ENCODE measurements around the gene VAMP4. TPM values are rescaled to one million over a fixed set of nuclear protein-coding genes. Genes with fewer than 3 reads are reported as not detected.

The VAMP4 gene
- total RNA-seq (2014; rRNA removed; shearing (Covaris generic)): 5.3 and 9.3 TPM in 2 replicates

GRCh38 chr1:171741872-171742576 is at the start of gene VAMP4:
Gene VAMP4 (minus strand): TSS chr1:171742065. CDS start chr1:171738414, 3,651 bp downstream.
- Histone ChIP-seq H3K36me3 (no peaks in the 10 kb centered on the region), H3K27ac (peak within 1 kb of the TSS; percentile 87), H3K4me1 (peaks cover 7% of the 10 kb centered on the region), H3K9me3 (replicated peaks) (no peaks in the 10 kb centered on the region), H3K4me3 (peak within 1 kb of the TSS; percentile 74), H3K27me3 (no peaks in the 10 kb centered on the region)
- DNase-seq: peak; percentile 85 to 87

DNA sequence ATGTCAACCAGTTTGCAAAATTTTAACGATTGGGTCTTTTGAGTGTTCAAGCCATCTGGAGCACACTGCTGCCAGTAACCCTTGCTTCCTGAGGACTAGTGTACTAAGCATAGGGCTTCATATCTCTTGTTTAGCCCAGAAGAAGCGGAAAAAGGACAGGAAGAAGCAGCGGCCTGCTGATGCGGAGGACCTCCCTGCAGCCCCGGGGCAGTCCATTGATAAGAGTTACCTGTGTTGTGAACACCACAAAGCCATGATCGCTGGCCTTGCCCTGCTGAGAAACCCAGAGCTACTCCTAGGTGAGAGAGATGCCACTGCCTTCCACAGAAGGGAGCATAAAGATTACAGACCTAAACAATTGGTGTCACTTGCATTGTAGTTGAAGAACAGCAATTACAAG is 48.5 kb upstream of the VAMP4 start:
- Histone ChIP-seq H3K4me3 (no peak overlapping the region), H3K27ac (no peak overlapping the region), H3K4me1 (0 out of 2 replicates have a peak, but pooled peaks cover 9% of the 10 kb centered on the region), H3K9me3 (replicated peaks) (no peaks in the 10 kb centered on the region), H3K27me3 (no peaks in the 10 kb centered on the region), H3K36me3 (peaks cover 56% of the 10 kb centered on the region)
- DNase-seq: no peak

- H3K9me3 ChIP-seq (replicated peaks): no peaks in the 10 kb centered on the region
- H3K27me3 ChIP-seq: no peaks in the 10 kb centered on the region
- no peak overlapping the region for H3K4me3 ChIP-seq
- H3K4me1 ChIP-seq: 0 out of 2 replicates have a peak, but pooled peaks cover 3% of the 10 kb centered on the region
- no peak for DNase-seq
- H3K27ac ChIP-seq: no peak overlapping the region
- H3K36me3 ChIP-seq: peaks cover 47% of the 10 kb centered on the region
These were observed 46.8 kb upstream of the VAMP4 start for GRCh38 chr1:171788696-171789095.

- Histone ChIP-seq H3K36me3 (peaks cover 45% of the 10 kb centered on the region), H3K4me1 (no peaks in the 10 kb centered on the region), H3K4me3 (no peak overlapping the region), H3K27ac (no peak overlapping the region), H3K9me3 (replicated peaks) (no peaks in the 10 kb centered on the region), H3K27me3 (no peaks in the 10 kb centered on the region)
- no peak for DNase-seq
These were observed 46.0 kb upstream of the VAMP4 start for GRCh38 chr1:171787686-171788480.

DNA sequence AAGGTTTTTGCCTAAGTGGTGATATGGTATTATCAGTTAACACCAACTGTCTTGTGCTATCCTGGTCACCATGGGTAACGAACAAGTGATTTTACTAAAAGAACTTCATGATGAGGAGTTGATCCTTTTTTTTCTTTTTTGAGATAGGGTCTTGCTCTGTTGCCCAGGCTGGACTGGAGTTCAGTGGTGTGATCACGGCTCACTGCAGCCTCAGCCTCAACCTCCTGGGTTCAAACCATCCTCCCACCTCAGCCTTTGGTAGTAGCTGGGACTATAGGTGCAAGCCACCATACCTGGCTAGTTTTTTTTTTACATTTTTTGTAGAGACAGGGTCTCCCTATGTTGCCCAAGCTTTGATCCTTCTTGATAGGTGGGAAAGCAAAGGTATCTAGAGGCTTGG is 44.7 kb upstream of the VAMP4 start:
- Histone ChIP-seq H3K27ac (no peak overlapping the region), H3K4me1 (peaks cover 3% of the 10 kb centered on the region; the same call in 1 of the 2 replicates), H3K27me3 (no peaks in the 10 kb centered on the region), H3K4me3 (no peak overlapping the region), H3K36me3 (peaks cover 36% of the 10 kb centered on the region), H3K9me3 (replicated peaks) (no peaks in the 10 kb centered on the region)
- no peak for DNase-seq

DNA sequence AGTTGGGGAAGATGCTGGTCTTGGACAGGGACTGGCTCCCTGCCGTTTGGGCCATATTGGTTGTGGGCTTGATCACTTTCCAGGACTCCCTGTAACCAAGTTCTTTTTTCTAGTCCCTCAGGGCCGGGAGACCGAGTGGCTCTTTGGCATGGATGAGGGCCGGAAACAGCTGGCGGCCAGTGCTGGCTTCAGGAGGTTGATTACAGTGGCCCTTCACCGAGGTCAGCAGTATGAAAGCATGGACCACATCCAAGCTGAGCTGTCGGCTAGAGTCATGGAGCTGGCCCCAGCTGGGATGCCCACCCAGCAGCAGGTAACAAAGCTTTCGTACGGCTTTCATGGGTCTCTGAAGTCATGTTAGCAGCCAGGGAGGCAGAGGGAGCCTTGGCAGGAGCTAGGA is 43.9 kb upstream of the VAMP4 start:
- no peak for DNase-seq
- peaks cover 31% of the 10 kb centered on the region for H3K36me3 ChIP-seq
- no peaks in the 10 kb centered on the region for H3K27me3 ChIP-seq
- no peaks in the 10 kb centered on the region for H3K9me3 ChIP-seq (replicated peaks)
- no peak overlapping the region for H3K27ac ChIP-seq
- peaks cover 3% of the 10 kb centered on the region; the same call in 1 of the 2 replicates for H3K4me1 ChIP-seq
- H3K4me3 ChIP-seq: no peak overlapping the region

DNA sequence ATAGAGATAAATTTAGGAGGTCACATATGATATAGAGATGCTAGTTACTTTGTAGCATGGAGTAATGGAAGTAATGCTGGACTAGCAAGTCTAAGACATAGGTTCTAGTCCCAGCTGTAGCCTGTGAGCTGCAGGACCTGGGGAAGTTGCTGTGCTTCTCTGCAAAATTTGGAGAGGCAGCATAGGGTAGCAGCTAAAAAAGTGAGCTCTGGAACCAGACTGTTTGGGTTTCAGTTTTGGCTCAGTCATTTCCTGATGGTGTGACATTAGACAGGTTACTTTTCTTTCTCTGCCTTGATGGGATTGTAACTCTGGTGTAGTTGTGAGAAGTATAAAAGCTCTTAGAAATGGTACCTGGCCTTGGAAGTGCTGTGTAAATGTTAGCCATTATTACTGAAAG is 42.9 kb upstream of the VAMP4 start:
- H3K27ac ChIP-seq: no peak overlapping the region
- no peak for DNase-seq
- no peaks in the 10 kb centered on the region for H3K9me3 ChIP-seq (replicated peaks)
- no peaks in the 10 kb centered on the region for H3K27me3 ChIP-seq
- H3K4me3 ChIP-seq: no peak overlapping the region
- peaks cover 3% of the 10 kb centered on the region; the same call in 1 of the 2 replicates for H3K4me1 ChIP-seq
- H3K36me3 ChIP-seq: peaks cover 30% of the 10 kb centered on the region

DNA sequence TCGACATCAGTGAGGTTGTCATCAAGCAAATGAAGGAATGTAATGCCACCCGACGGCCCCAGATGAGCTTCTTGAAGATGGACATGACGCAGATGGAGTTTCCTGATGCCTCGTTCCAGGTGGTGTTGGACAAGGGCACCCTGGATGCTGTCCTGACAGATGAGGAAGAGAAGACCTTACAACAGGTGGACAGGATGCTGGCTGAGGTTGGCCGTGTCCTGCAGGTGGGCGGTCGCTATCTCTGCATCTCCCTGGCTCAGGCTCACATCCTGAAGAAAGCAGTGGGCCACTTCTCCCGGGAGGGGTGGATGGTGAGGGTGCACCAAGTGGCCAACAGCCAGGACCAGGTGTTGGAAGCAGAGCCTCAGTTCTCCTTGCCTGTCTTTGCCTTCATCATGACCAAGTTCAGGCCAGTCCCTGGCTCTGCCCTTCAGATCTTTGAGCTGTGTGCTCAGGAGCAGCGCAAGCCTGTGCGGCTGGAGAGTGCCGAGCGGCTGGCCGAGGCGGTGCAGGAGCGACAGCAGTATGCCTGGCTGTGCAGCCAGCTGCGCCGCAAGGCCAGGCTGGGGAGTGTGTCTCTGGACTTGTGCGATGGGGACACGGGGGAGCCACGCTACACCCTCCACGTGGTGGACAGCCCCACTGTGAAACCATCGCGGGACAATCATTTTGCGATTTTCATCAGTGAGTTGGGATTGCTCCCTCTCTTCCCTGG is 42.1 kb upstream of the VAMP4 start:
- no peaks in the 10 kb centered on the region for H3K27me3 ChIP-seq
- H3K27ac ChIP-seq: no peak overlapping the region
- no peak for DNase-seq
- no peak overlapping the region for H3K4me3 ChIP-seq
- H3K9me3 ChIP-seq (replicated peaks): no peaks in the 10 kb centered on the region
- peaks cover 3% of the 10 kb centered on the region; the same call in 1 of the 2 replicates for H3K4me1 ChIP-seq
- H3K36me3 ChIP-seq: peaks cover 24% of the 10 kb centered on the region

- H3K4me3 ChIP-seq: peak within 1 kb of the TSS; percentile 65
- peaks cover 3% of the 10 kb centered on the region; the same call in 1 of the 2 replicates for H3K4me1 ChIP-seq
- H3K27ac ChIP-seq: peak within 1 kb of the TSS; percentile 40
- no peaks in the 10 kb centered on the region for H3K9me3 ChIP-seq (replicated peaks)
- peaks cover 13% of the 10 kb centered on the region for H3K36me3 ChIP-seq
- DNase-seq: peak; percentile 98
- H3K27me3 ChIP-seq: no peaks in the 10 kb centered on the region
These were observed 39.5 kb upstream of the VAMP4 start, which contains the start of gene METTL13 for GRCh38 chr1:171781176-171781875. Gene METTL13 (plus strand): TSS chr1:171781660. CDS start chr1:171781968, 308 bp downstream.

GRCh38 chr1:171780583-171781175 is 38.8 kb upstream of the VAMP4 start:
- H3K4me3 ChIP-seq: peak overlapping the region; percentile 58
- H3K4me1 ChIP-seq: peaks cover 3% of the 10 kb centered on the region; the same call in 1 of the 2 replicates
- no peaks in the 10 kb centered on the region for H3K9me3 ChIP-seq (replicated peaks)
- H3K27me3 ChIP-seq: no peaks in the 10 kb centered on the region
- DNase-seq: no peak
- H3K27ac ChIP-seq: peak overlapping the region; percentile 40
- H3K36me3 ChIP-seq: peaks cover 11% of the 10 kb centered on the region

DNA sequence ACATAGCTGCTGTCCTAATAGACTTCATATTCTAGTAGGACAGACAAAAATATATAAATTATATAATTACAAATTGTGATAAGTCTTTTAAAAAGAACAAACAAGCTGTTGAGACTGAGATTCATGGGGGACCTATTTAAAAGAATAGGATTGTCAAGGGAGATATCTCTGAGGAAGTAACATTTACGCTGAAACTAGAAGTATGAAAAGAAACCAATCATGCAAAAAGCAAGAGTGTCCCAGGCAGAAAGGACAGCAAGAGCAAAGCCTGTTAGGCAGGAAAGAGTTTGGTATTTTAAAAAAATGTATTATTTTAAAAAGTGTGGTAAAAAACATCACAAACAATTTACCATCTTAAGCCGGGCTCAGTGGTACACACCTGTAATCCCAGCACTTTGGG is 30.4 kb upstream of the VAMP4 start:
- no peak for DNase-seq
- Histone ChIP-seq H3K27ac (no peak overlapping the region), H3K4me1 (no peaks in the 10 kb centered on the region), H3K27me3 (no peaks in the 10 kb centered on the region), H3K36me3 (no peaks in the 10 kb centered on the region), H3K9me3 (replicated peaks) (no peaks in the 10 kb centered on the region), H3K4me3 (no peak overlapping the region)

DNA sequence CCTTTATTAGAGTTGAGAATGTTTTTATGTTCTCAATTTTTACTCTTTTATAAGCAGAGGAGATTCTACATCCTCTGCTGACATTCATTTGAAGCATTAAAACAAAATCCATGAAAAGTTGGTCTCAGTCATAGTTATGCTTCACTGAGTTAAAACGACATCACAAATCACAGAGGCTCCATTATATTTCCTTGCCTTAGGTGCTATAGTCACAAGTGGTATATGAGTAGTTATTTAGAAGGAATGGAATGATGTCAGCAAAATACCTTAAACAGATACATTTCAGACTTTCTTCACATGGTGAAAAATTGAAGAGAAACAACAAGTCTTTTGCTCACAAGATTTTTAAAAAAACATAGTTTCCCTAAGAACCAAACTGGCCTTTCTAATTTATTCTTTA is 27.9 kb upstream of the VAMP4 start:
- H3K4me3 ChIP-seq: no peak overlapping the region
- H3K36me3 ChIP-seq: no peaks in the 10 kb centered on the region
- H3K27me3 ChIP-seq: no peaks in the 10 kb centered on the region
- H3K27ac ChIP-seq: no peak overlapping the region
- H3K9me3 ChIP-seq (replicated peaks): no peaks in the 10 kb centered on the region
- no peak for DNase-seq
- no peaks in the 10 kb centered on the region for H3K4me1 ChIP-seq

DNA sequence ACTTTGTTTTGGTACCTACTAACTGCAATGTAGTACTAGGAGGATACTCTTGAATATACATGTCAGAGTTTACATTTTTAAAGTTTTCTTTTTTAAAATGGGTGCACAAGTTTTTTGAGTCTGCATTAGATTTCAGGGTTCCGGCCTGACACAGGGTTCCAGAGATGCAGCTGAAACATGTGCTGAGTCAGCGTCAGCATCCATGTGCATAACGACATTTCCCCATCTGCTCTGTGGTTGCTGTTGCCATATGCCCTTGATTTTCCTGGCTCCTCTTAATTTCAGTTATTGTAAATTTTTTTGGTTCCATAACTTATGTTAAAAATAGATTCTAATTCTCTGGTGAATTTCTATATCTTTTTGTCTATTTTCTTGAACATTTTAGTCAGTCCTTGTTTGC is 27.3 kb upstream of the VAMP4 start:
- no peaks in the 10 kb centered on the region for H3K27me3 ChIP-seq
- H3K9me3 ChIP-seq (replicated peaks): no peaks in the 10 kb centered on the region
- H3K27ac ChIP-seq: no peak overlapping the region
- H3K4me1 ChIP-seq: no peaks in the 10 kb centered on the region
- no peak for DNase-seq
- H3K4me3 ChIP-seq: no peak overlapping the region
- H3K36me3 ChIP-seq: no peaks in the 10 kb centered on the region

GRCh38 chr1:171763764-171764163 is 21.9 kb upstream of the VAMP4 start:
- Histone ChIP-seq H3K4me3 (no peak overlapping the region), H3K36me3 (no peaks in the 10 kb centered on the region), H3K27ac (no peak overlapping the region), H3K4me1 (no peaks in the 10 kb centered on the region), H3K27me3 (no peaks in the 10 kb centered on the region; the same call in 1 of the 2 replicates), H3K9me3 (replicated peaks) (no peaks in the 10 kb centered on the region)
- no peak for DNase-seq
